ENCODE measurements around the gene ENO3.
"Not testable (repeated sequence)": the region's sequence is repeated elsewhere in the genome, so short reads cannot be mapped to it uniquely, and the experiment has no call there.

Gene ENO3

GRCh38 chr17:4913994-4914393 lies 36.9 kb upstream of the ENO3 start:
- no peak overlapping the region for H3K4me3 ChIP-seq (ENCODE audit: low read depth, low read length)
- no peak for TF ChIP-seq CTCF (IDR thresholded peaks at IDR 0.05; ENCODE audit: low read depth, low read length, missing control alignments)
- DNase-seq (ENCODE audit: low read depth), result no peak

GRCh38 chr17:4914551-4914950 lies 36.4 kb upstream of the ENO3 start:
- not testable (repeated sequence) for DNase-seq (ENCODE audit: low read depth); H3K4me3 ChIP-seq (ENCODE audit: low read depth, low read length)

GRCh38 chr17:4919511-4920047 lies 31.3 kb upstream of the ENO3 start:
- TF ChIP-seq CTCF (IDR thresholded peaks at IDR 0.05; ENCODE audit: low read depth, low read length, missing control alignments), result no peak
- DNase-seq (ENCODE audit: low read depth), result no peak

GRCh38 chr17:4920351-4921048 lies 30.4 kb upstream of the ENO3 start:
- no peak for TF ChIP-seq CTCF (IDR thresholded peaks at IDR 0.05; ENCODE audit: low read depth, low read length, missing control alignments)
- DNase-seq (ENCODE audit: low read depth), result no peak
- H3K4me3 ChIP-seq (ENCODE audit: low read depth, low read length), result no peak overlapping the region

More at GRCh38 chr17:4919511-4920047, 31.3 kb upstream of the ENO3 start:
- H3K4me3 ChIP-seq (ENCODE audit: low read depth, low read length), result no peak overlapping the region

- no peak overlapping the region for H3K4me3 ChIP-seq (ENCODE audit: low read depth, low read length)
- no peak for TF ChIP-seq CTCF (IDR thresholded peaks at IDR 0.05; ENCODE audit: low read depth, low read length, missing control alignments)
- no peak for DNase-seq (ENCODE audit: low read depth)
These were observed 29.6 kb upstream of the ENO3 start for GRCh38 chr17:4921320-4921719.

- not testable (repeated sequence) for DNase-seq (ENCODE audit: low read depth); H3K4me3 ChIP-seq (ENCODE audit: low read depth, low read length)
These were observed 24.2 kb upstream of the ENO3 start for GRCh38 chr17:4926577-4927335.

- H3K4me3 ChIP-seq (ENCODE audit: low read depth, low read length), result no peak overlapping the region
- no peak for DNase-seq (ENCODE audit: low read depth)
- no peak for TF ChIP-seq CTCF (IDR thresholded peaks at IDR 0.05; ENCODE audit: low read depth, low read length, missing control alignments)
These were observed 22.0 kb upstream of the ENO3 start for GRCh38 chr17:4928881-4929280.

GRCh38 chr17:4931963-4932362 lies 19.0 kb upstream of the ENO3 start, which contains the start of gene GP1BA:
Gene GP1BA, plus strand, starts transcription at chr17:4932277. Its CDS starts 328 bp downstream, at chr17:4932605.
- TF ChIP-seq CTCF (IDR thresholded peaks at IDR 0.05; ENCODE audit: low read depth, low read length, missing control alignments), result no peak
- no peak for DNase-seq (ENCODE audit: low read depth)
- no peak within 1 kb of the TSS for H3K4me3 ChIP-seq (ENCODE audit: low read depth, low read length)

All from GM12864 (cell line).